Small intestine (tissue), 7 donors: Measurements from ENCODE around the gene IL16. TPM values are rescaled to one million over a fixed set of nuclear protein-coding genes. Genes with fewer than 3 reads are reported as not detected.

Source experiments
- DNase-seq, 2 donors: peaks; one replicate each; pipeline versions ENCODE4 v3.0.0 to v3.0.0-alpha.2; 2013
- FAIRE-seq: peaks from 2 replicates; lab custom pipeline; 2012; peaks lifted over from hg19 to GRCh38; lab: Jason Lieb, UNC
- H3K27ac ChIP-seq, 3 donors: one replicate each; pipeline ENCODE4 v1.5.1; 2013; ENCODE audit warnings: low read length in 2 of 3, mild to moderate bottlenecking in 2 of 3, control low read depth in 1 of 3, inconsistent platforms in 1 of 3, low read depth in 1 of 3, moderate library complexity in 1 of 3
- H3K27me3 ChIP-seq, 3 donors: one replicate each; pipeline ENCODE4 v1.6.1; 2013; ENCODE audit warnings: low read length in 3 of 3, inconsistent platforms in 1 of 3; ENCODE audit not compliant: control insufficient read depth in 3 of 3, insufficient read depth in 3 of 3
- H3K36me3 ChIP-seq, 3 donors: one replicate each; pipeline ENCODE4 v1.6.1; 2013; ENCODE audit warnings: low read length in 3 of 3, inconsistent platforms in 1 of 3, low read depth in 1 of 3, mild to moderate bottlenecking in 1 of 3, moderate library complexity in 1 of 3; ENCODE audit not compliant: control insufficient read depth in 3 of 3, insufficient read depth in 2 of 3
- H3K4me1 ChIP-seq, 3 donors: one replicate each; pipeline ENCODE4 v1.6.1; 2013; ENCODE audit warnings: low read length in 2 of 3, inconsistent platforms in 1 of 3, low read depth in 1 of 3, mild to moderate bottlenecking in 1 of 3, moderate library complexity in 1 of 3; ENCODE audit not compliant: control insufficient read depth in 3 of 3, insufficient read depth in 2 of 3
- H3K4me3 ChIP-seq, 3 donors: one replicate each; pipeline ENCODE4 v1.5.1; 2013; ENCODE audit warnings: low read length in 3 of 3, control low read depth in 1 of 3, inconsistent platforms in 1 of 3, low read depth in 1 of 3, mild to moderate bottlenecking in 1 of 3, moderate library complexity in 1 of 3
- H3K9me3 ChIP-seq, 2 donors: one replicate each; pipeline ENCODE4 v1.6.1; 2013; ENCODE audit warnings: low read depth in 1 of 2, low read length in 1 of 2; ENCODE audit not compliant: control insufficient read depth in 2 of 2, insufficient read depth in 1 of 2
- WGBS, 3 donors: extraction: QIAGEN DNeasy Blood & Tissue Kit; methylation state at CpG; one replicate each; pipeline ENCODE4 v1.1.7; 2013; 5-methylcytosine and 5-hydroxymethylcytosine counted together
- polyA plus RNA-seq, 4 donors: library from polyadenylated mRNA; stranded (reverse) in 3 of 4; unstranded in 1 of 4; fragments of 200-250 nt in 3 of 4; fragments of 120-200 nt in 1 of 4; gene quantifications; one replicate each; pipeline versions ENCODE4 v1.2.1 to v1.2.3, GENCODE V29; 2013
- donor health status: healthy with polysubstance abuse.
- donor health status: control.
- donor health status: control.
- donor health status: Bipolar disorder and iron deficiency.
- donor health status: healthy.

IL16 gene
- polyA plus RNA-seq, 4 donors: 1.8 to 9.7 (median 7.9) TPM

- whole genome bisulfite sequencing, 3 donors: 38 to 61% (median 40%) methylated on average over 3 of the region's 3 CpGs
- FAIRE-seq (no peak), DNase-seq (no peak)
- H3K4me1 ChIP-seq: no peaks in the 10 kb centered on the region
- H3K36me3 ChIP-seq: no peaks in the 10 kb centered on the region
- no peaks in the 10 kb centered on the region for H3K9me3 ChIP-seq
- no peak overlapping the region for H3K27ac ChIP-seq
- peaks cover 0 to 11% (median 0%) of the 10 kb centered on the region in 3 donors for H3K27me3 ChIP-seq
- no peak overlapping the region for H3K4me3 ChIP-seq
These were observed 15.5 kb upstream of the IL16 start for GRCh38 chr15:81181220-81181619.

GRCh38 chr15:81182031-81182755 is 14.5 kb upstream of the IL16 start:
- DNase-seq: no peak
- no peak overlapping the region for H3K4me3 ChIP-seq
- peaks cover 0 to 11% (median 0%) of the 10 kb centered on the region in 3 donors for H3K27me3 ChIP-seq
- H3K9me3 ChIP-seq: no peaks in the 10 kb centered on the region
- WGBS, 3 donors: 42 to 53% (median 48%) methylated on average over 13 of the region's 13 CpGs
- no peak overlapping the region for H3K27ac ChIP-seq
- no peaks in the 10 kb centered on the region for H3K4me1 ChIP-seq
- no peak for FAIRE-seq
- H3K36me3 ChIP-seq: no peaks in the 10 kb centered on the region

GRCh38 chr15:81182756-81183438 is 13.8 kb upstream of the IL16 start:
- Histone ChIP-seq H3K4me1 (no peaks in the 10 kb centered on the region), H3K36me3 (no peaks in the 10 kb centered on the region), H3K4me3 (no peak overlapping the region), H3K27me3 (peaks cover 0 to 11% (median 0%) of the 10 kb centered on the region in 3 donors), H3K9me3 (no peaks in the 10 kb centered on the region), H3K27ac (no peak overlapping the region)
- FAIRE-seq (no peak), DNase-seq (no peak)
- 43 to 49% (median 44%) methylated on average over 13 of the region's 13 CpGs for WGBS, 3 donors

- no peaks in the 10 kb centered on the region for H3K36me3 ChIP-seq
- H3K9me3 ChIP-seq: no peaks in the 10 kb centered on the region
- no peak overlapping the region for H3K4me3 ChIP-seq
- H3K4me1 ChIP-seq: no peaks in the 10 kb centered on the region
- no peak for FAIRE-seq
- H3K27ac ChIP-seq: no peak overlapping the region
- no peak for DNase-seq
- peaks cover 0 to 11% (median 0%) of the 10 kb centered on the region in 3 donors for H3K27me3 ChIP-seq
- 57 to 61% (median 61%) methylated on average over 4 of the region's 4 CpGs for whole genome bisulfite sequencing, 3 donors
These were observed 13.3 kb upstream of the IL16 start for GRCh38 chr15:81183439-81183775.

- no peaks in the 10 kb centered on the region for H3K9me3 ChIP-seq
- H3K4me1 ChIP-seq: no peaks in the 10 kb centered on the region
- H3K4me3 ChIP-seq: no peak overlapping the region
- WGBS, 3 donors: 60 to 73% (median 66%) methylated on average over 5 of the region's 5 CpGs
- DNase-seq: no peak
- H3K27ac ChIP-seq: no peak overlapping the region
- peaks cover 0 to 11% (median 0%) of the 10 kb centered on the region in 3 donors for H3K27me3 ChIP-seq
- FAIRE-seq: no peak
- H3K36me3 ChIP-seq: no peaks in the 10 kb centered on the region
These were observed 12.5 kb upstream of the IL16 start for GRCh38 chr15:81184188-81184587.

GRCh38 chr15:81185631-81186295 is 10.9 kb upstream of the IL16 start:
- Histone ChIP-seq H3K27me3 (peaks cover 0 to 11% (median 0%) of the 10 kb centered on the region in 3 donors), H3K27ac (no peak overlapping the region), H3K9me3 (no peaks in the 10 kb centered on the region), H3K36me3 (no peaks in the 10 kb centered on the region), H3K4me1 (no peaks in the 10 kb centered on the region), H3K4me3 (no peak overlapping the region)
- no peak for DNase-seq
- FAIRE-seq: no peak
- WGBS, 3 donors: 69 to 80% (median 71%) methylated on average over 5 of the region's 5 CpGs

- Histone ChIP-seq H3K27me3 (no peaks in the 10 kb centered on the region), H3K27ac (no peak overlapping the region), H3K9me3 (no peaks in the 10 kb centered on the region), H3K36me3 (no peaks in the 10 kb centered on the region), H3K4me1 (no peaks in the 10 kb centered on the region), H3K4me3 (no peak overlapping the region)
- WGBS, 3 donors: 81 to 88% (median 82%) methylated on average over 8 of the region's 8 CpGs
- FAIRE-seq: no peak
- DNase-seq: no peak
These were observed 8.3 kb upstream of the IL16 start for GRCh38 chr15:81188354-81188753.

GRCh38 chr15:81189583-81190283 is 6.9 kb upstream of the IL16 start:
- Histone ChIP-seq H3K4me1 (no peaks in the 10 kb centered on the region), H3K27ac (peak overlapping the region in 1 of 3 donors; percentile 42), H3K4me3 (no peak overlapping the region), H3K27me3 (no peaks in the 10 kb centered on the region), H3K36me3 (no peaks in the 10 kb centered on the region), H3K9me3 (no peaks in the 10 kb centered on the region)
- DNase-seq (no peak), FAIRE-seq (no peak)
- WGBS, 3 donors: 58 to 65% (median 59%) methylated on average over 11 of the region's 11 CpGs
